HUES64 (cell line): Measurements from ENCODE around the gene CCDC187.
"Not testable (repeated sequence)": the region's sequence is repeated elsewhere in the genome, so short reads cannot be mapped to it uniquely, and the experiment has no call there.

Experiments
- H3K27ac ChIP-seq: 2 replicates; pipeline ENCODE4 v1.7.0; 2013; ENCODE audit warnings: low read depth, low read length, inconsistent platforms
- H3K27me3 ChIP-seq: 2 replicates; pipeline ENCODE4 v1.6.1; 2013; ENCODE audit warnings: mild to moderate bottlenecking, low read length; ENCODE audit not compliant: insufficient read depth
- H3K36me3 ChIP-seq: 2 replicates; pipeline ENCODE4 v1.6.1; 2013; ENCODE audit warnings: mild to moderate bottlenecking, low read length; ENCODE audit not compliant: insufficient read depth
- H3K4me1 ChIP-seq: 2 replicates; pipeline ENCODE4 v1.6.1; 2013; ENCODE audit warnings: mild to moderate bottlenecking, low read length, moderate library complexity; ENCODE audit not compliant: insufficient read depth
- H3K4me3 ChIP-seq: 2 replicates; pipeline ENCODE4 v1.5.1; 2013; ENCODE audit warnings: mild to moderate bottlenecking, low read length, moderate library complexity
- H3K9ac ChIP-seq: 2 replicates; pipeline ENCODE4 v1.6.1; 2013; ENCODE audit warnings: mild to moderate bottlenecking, low read depth, low read length
- H3K9me3 ChIP-seq: 2 replicates; pipeline ENCODE4 v1.6.1; 2013; ENCODE audit warnings: low read depth, low read length; ENCODE audit not compliant: insufficient read depth
- WGBS: fragments of 150-250, 120-280 bp; methylation state at CpG from one replicate; pipeline ENCODE4 v1.1.7; 2013; ENCODE audit warnings: missing lambda C conversion rate; 5-methylcytosine and 5-hydroxymethylcytosine counted together

Gene CCDC187

GRCh38 chr9:136267261-136268111 is 36.4 kb downstream of the CCDC187 start:
- Histone ChIP-seq H3K4me1 (peaks cover 7% of the 10 kb centered on the region; the same call in 1 of the 2 replicates), H3K36me3 (no peaks in the 10 kb centered on the region), H3K9me3 (no peaks in the 10 kb centered on the region), H3K27me3 (no peaks in the 10 kb centered on the region), H3K9ac (peak overlapping the region; percentile 66), H3K4me3 (peak overlapping the region; percentile 78), H3K27ac (peak overlapping the region; percentile 65; the same call in 1 of the 2 replicates)
- WGBS, result 11% methylated on average over 60 of the region's 60 CpGs

- not testable (repeated sequence) for H3K4me1 ChIP-seq, H3K27ac ChIP-seq, H3K9me3 ChIP-seq, H3K36me3 ChIP-seq, H3K9ac ChIP-seq, H3K27me3 ChIP-seq
- WGBS, result 91% methylated on average over 18 of the region's 18 CpGs
- H3K4me3 ChIP-seq, result peak overlapping the region; percentile 38; the same call in 1 of the 2 replicates
Observed at GRCh38 chr9:136266641-136267040, 37.3 kb downstream of the CCDC187 start.

- Histone ChIP-seq H3K36me3 (no peaks in the 10 kb centered on the region), H3K27me3 (no peaks in the 10 kb centered on the region), H3K27ac (no peak overlapping the region), H3K4me1 (peaks cover 7% of the 10 kb centered on the region; the same call in 1 of the 2 replicates), H3K9ac (no peak overlapping the region), H3K4me3 (no peak overlapping the region), H3K9me3 (no peaks in the 10 kb centered on the region)
- WGBS, result 90% methylated on average over 16 of the region's 17 CpGs
Observed at GRCh38 chr9:136265561-136266355, 38.1 kb downstream of the CCDC187 start.

- Histone ChIP-seq H3K27me3 (no peaks in the 10 kb centered on the region), H3K4me3 (no peak overlapping the region), H3K27ac (no peak overlapping the region), H3K9ac (no peak overlapping the region), H3K9me3 (no peaks in the 10 kb centered on the region), H3K4me1 (peaks cover 7% of the 10 kb centered on the region; the same call in 1 of the 2 replicates), H3K36me3 (no peaks in the 10 kb centered on the region)
- WGBS, result 91% methylated on average over 24 of the region's 24 CpGs
Observed at GRCh38 chr9:136264441-136265405, 39.2 kb downstream of the CCDC187 start.

GRCh38 chr9:136264031-136264430 is 39.9 kb downstream of the CCDC187 start:
- peaks cover 7% of the 10 kb centered on the region; the same call in 1 of the 2 replicates for H3K4me1 ChIP-seq
- 86% methylated on average over 19 of the region's 19 CpGs for WGBS

GRCh38 chr9:136262671-136263178 is 41.2 kb downstream of the CCDC187 start:
- Histone ChIP-seq H3K36me3 (no peaks in the 10 kb centered on the region), H3K27ac (no peak overlapping the region), H3K9me3 (no peaks in the 10 kb centered on the region), H3K4me3 (no peak overlapping the region), H3K9ac (no peak overlapping the region), H3K4me1 (no peaks in the 10 kb centered on the region), H3K27me3 (no peaks in the 10 kb centered on the region)
- WGBS, result over 99% methylated on average over 6 of the region's 6 CpGs

More at GRCh38 chr9:136264031-136264430, 39.9 kb downstream of the CCDC187 start:
- H3K9ac ChIP-seq, result no peak overlapping the region
- no peaks in the 10 kb centered on the region for H3K36me3 ChIP-seq
- no peak overlapping the region for H3K27ac ChIP-seq
- no peaks in the 10 kb centered on the region for H3K9me3 ChIP-seq
- H3K27me3 ChIP-seq, result no peaks in the 10 kb centered on the region
- H3K4me3 ChIP-seq, result no peak overlapping the region

GRCh38 chr9:136261686-136262430 is 42.0 kb downstream of the CCDC187 start:
- no peak overlapping the region for H3K9ac ChIP-seq
- no peak overlapping the region for H3K4me3 ChIP-seq
- no peaks in the 10 kb centered on the region for H3K36me3 ChIP-seq
- H3K27me3 ChIP-seq, result no peaks in the 10 kb centered on the region
- no peaks in the 10 kb centered on the region for H3K9me3 ChIP-seq
- 93% methylated on average over 28 of the region's 28 CpGs for WGBS
- H3K4me1 ChIP-seq, result no peaks in the 10 kb centered on the region
- no peak overlapping the region for H3K27ac ChIP-seq

- Histone ChIP-seq H3K4me3 (no peak overlapping the region), H3K27ac (no peak overlapping the region), H3K27me3 (no peaks in the 10 kb centered on the region), H3K9ac (no peak overlapping the region), H3K36me3 (no peaks in the 10 kb centered on the region), H3K9me3 (no peaks in the 10 kb centered on the region), H3K4me1 (no peaks in the 10 kb centered on the region)
- 90% methylated on average over 20 of the region's 20 CpGs for WGBS
Observed at GRCh38 chr9:136260936-136261472, 42.9 kb downstream of the CCDC187 start.

- Histone ChIP-seq H3K27ac (no peak overlapping the region), H3K9ac (no peak overlapping the region), H3K9me3 (no peaks in the 10 kb centered on the region), H3K27me3 (no peaks in the 10 kb centered on the region), H3K36me3 (no peaks in the 10 kb centered on the region), H3K4me1 (no peaks in the 10 kb centered on the region), H3K4me3 (no peak overlapping the region)
- WGBS, result 93% methylated on average over 10 of the region's 10 CpGs
Observed at GRCh38 chr9:136260521-136260920, 43.4 kb downstream of the CCDC187 start.

- Histone ChIP-seq H3K4me1 (no peaks in the 10 kb centered on the region), H3K9me3 (no peaks in the 10 kb centered on the region), H3K9ac (no peak overlapping the region), H3K27ac (no peak overlapping the region), H3K4me3 (no peak overlapping the region), H3K27me3 (no peaks in the 10 kb centered on the region), H3K36me3 (no peaks in the 10 kb centered on the region)
- WGBS, result 92% methylated on average over 17 of the region's 17 CpGs
Observed at GRCh38 chr9:136259836-136260235, 44.1 kb downstream of the CCDC187 start.
